CD4-positive, alpha-beta T cell treated with Interleukin-10 for 1 hour (primary cell): ENCODE results near the gene LSM3.

Experiments used
- DNase-seq: peaks from one replicate; pipeline ENCODE4 v3.0.0-alpha.2; 2020

Gene LSM3

DNA sequence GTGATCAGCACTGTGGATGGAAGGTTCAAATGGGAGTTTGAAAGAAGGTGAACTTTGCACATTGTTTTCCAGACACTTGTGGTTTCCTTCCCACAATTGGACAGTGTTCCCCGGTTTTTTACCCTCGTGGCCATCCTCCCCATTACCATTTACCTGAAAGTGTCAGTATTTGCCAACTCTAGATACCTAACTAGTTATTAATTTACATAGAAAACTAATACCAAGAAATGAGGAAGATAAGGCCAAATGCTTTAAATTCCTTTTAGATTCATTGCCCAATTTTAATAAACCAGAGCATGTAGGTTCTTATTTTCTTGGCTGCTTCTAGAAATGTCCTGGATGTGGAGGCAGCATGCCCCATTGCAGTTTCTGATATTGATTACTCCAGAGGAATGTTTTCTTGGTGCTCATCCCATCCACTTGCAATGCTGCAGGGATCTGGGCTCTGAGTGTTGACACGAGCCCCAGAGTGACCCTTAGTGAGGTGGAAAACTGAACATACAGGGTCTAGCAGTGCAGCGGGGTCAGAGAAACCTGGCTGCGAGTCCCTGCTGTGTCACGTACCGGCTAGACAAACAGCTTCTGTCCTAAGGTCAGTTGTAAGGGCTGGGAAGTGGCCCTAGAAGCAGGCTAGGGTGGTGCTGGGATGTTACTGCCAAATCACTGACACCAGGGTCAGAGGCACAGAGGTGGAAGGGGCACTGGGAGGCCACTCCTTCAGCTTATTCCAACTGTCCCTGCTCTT lies 23.5 kb downstream of the LSM3 start:
- no peak for DNase-seq

DNA sequence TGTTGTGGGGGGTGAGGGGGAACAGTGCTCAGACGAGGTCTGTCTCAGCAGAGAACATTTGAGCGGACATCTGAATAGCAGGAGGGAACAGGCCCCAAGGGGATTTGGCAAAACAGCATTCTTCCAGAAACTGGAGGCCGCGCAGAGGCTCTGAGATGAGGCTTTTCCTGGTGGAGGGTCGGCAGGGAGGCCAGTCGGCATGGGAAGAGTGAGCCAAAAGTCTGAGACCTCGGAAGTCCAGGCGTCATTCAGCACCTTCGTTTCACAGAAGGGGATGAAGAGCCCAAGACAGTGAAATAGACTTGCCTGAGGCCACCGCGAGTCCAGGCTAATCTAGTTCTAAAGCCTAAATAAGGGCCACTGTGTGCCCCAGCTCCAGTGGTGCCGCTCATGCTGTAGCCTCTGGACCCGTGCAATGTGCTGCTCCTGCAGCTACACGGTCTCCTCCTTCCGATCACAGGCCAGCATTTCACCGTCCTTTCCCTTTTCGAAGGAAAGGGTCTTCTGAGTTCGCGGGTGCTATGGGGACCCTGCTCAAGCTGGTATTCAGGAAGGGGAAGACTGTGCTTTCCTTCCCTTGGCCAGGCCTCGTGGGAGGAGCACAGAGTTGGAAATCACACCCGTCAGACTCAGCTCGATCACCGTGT lies 24.4 kb downstream of the LSM3 start:
- DNase-seq, result no peak

DNA sequence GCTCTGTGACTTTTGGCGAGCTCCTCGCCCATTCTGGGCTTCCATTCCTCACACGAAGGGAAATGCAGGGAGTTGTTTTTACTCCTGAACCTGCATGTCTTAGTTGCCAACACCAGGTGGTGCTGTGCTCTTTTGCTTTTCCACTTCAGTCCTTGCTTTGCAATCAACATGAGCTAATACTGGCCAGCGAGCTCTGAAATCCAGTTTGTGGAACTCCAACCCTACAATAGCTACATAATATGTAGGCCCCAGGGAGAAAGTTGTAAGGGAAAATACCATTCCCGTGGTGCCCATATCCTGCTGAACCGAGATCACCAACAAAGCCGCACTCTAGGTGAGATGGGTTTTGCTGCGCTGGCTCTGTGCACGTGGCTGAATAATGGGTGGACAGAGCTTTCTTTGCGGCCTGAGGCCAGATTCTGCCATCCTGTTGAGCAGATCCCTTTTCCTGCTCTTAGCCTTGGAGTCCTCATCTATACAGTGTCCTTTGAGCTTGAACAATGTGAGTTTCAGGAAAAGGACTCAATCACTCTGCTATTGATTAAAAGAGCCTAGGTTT lies 25.0 kb downstream of the LSM3 start:
- peak; percentile 52 for DNase-seq

DNA sequence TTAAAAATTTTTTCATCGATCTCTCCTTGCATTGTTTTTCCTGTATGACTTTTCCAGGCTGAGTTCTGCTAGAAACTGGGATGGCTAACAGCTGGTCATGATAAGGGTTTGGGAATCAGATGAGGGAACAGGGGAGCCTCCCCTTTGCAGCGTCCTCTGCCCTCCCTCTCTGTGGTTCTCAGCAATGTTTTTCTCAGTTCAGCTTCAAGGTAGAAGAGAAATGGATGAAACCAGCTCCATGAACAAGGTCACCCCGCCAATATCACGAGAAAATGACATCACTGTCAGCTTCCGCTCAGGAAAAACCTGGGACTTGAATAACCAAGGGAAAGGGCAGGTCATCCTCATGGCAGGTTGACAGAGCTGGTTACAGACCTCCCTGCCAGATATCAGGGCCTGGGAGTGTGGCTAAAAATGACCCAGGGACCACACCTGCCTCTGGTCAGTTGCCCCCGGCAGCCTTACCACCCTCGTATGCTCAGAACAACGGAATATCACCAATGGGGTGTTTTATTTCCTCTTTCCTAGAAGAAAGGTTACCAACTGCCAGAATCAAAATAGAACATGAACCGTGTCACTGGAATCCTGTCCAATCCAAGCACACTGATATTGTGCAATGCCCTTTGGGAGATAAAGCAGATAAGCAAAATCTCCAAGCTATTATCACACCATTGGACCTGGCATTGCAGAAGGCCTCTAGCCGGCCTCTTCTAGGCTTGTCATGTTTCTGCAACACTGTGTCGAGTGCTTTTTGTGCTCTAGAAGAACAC lies 26.1 kb downstream of the LSM3 start:
- DNase-seq, result no peak

DNA sequence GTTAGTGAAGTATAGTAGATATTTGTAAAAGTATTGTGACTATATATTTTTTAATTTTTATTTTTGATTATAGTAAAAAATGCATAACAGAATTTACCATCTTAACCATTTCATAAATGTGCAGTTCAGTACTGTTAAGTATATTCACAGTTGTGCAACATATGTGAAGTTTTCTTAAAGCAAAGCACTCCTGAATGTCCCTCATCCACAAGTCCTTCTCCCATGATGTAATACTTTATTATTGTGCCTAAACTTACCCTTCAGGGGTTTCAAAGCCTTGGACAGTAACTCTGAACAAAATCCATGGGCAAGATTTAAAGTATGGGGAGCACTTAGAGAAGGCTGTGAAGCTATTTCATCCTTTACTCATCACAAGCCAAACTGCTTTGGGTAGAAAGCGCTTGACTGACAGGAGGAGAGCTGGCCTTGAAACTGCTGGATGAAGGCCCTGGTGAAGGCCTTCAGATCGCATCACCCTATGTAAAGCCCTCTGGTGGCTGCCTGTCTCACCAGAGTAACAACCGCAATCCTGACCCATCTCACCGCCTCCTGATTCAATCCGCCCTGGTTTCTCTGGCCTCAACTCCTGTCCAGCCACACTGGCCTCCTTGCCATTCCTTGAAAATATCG lies 28.0 kb downstream of the LSM3 start:
- no peak for DNase-seq

DNA sequence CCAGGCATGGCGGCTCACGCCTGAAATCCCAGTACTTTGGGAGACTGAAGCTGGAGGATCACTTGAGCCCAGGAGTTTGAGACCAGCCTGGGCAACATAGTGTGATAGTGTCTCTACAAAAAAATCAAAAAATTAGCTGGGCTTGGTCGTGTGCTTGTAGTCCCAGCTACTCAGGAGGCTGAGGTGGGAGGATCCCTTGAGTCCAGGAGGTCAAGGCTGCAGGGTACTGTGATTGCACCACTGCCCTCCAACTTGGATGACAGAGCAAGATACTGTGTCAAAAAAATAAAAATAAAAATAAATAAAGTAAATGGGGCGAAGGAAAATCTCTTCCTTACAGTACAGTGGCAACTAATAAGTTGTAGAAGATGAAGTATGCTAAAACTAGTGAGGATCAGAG lies 29.6 kb downstream of the LSM3 start:
- DNase-seq, result no peak

DNA sequence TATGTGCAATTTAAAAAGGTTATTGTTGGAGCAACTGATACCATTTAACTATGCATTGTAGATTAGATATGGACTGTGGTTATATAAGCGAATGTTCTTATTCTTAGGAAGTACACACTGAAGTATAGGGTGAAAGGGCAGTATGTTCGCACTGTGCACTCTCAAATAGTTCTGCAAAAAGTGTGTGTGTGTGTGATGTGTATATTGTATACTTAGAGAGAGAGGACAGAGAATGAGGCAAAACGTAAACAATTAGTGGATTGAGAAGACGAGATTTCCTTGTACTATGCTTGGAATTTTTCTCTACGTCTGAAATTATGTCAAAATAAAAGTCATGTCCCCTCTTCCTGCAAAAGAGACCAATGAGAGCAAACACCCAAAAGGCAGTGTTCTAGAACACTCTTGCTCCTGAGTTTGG lies 30.4 kb downstream of the LSM3 start:
- no peak for DNase-seq

DNA sequence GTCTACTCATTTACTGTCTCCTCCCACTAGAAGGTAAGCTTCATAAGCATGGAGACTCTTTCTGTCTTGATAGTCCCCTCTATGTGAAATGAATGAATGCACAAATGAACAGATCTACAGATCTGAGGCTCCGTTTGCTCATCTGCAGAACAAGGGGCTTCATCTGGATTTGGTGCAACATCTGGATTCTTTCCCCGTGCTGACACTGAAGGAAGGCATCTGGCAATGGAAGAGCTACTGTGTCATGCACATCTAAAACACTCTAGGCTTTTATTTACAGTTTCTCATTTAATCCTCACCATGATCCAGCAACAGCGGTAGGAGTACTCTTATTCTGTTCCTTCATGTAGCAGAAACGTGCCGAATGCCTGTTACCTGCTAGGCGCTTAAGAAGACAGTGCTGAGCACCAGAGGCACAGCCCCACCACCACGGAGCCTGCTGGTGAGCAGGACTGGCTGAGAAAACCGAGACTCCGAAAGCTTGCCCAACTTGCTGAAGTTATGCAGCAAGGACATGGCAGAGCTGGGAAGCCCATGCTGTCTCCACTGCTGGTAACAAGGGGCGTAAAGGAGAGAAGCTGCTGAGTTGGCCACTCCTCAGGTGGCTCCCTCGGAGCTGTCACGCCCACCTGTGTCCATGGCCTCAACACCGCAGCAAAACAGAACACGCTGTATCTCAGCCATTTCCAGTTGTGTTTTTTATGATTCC lies 31.1 kb downstream of the LSM3 start:
- no peak for DNase-seq

DNA sequence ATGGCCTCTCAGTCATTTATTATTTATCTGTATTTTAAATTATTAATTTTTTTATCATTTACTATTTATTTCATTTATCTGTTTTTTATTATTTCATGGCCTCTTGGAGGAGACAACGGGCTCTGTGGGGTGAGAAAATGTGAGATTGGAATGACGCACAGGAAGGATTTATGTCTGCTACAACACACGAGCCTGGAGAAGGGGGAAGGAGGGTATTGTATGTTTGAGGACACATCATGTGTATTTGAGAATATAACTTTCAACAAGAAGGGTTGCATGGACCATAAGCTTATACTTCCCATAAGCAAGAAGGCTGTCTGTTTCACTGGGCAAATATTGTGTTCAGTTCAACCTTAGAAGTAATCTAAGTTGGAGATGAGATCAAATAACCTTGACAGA lies 31.7 kb downstream of the LSM3 start:
- DNase-seq, result no peak

DNA sequence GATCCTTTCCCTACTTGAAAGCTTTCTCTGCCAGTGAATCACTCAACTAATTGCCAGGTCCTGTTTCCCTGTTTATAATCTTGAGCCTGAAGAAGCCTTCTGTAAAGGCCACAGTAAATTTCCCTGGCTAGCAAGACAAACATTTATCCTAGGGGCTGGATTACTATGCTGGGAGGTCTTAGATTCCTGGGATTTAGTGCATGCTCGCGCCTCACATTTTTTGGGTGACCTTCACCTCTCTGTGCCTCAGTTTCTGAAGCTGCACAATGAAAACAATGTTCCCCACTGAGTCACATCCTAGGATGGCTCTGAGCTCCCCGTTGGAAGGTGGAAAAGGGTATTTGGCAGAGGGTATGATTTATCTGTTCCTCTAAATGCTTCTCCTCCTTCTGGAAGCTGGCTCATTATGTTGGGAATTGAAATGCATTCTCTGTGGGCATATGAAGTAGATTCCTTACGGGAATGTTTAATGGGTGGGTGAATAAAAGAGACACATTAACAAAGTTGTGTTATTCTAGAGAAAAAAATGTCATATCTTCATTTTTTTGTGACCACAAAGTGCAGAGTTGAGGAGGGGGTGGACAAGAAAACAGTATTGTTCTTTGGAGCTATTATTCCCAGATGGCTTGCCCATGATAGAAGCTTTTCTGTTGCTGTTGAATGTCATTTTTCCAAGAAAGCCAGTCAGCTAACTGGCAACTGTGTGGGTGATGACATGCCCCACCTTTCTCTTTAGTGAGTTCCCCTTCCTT lies 32.4 kb downstream of the LSM3 start:
- no peak for DNase-seq

DNA sequence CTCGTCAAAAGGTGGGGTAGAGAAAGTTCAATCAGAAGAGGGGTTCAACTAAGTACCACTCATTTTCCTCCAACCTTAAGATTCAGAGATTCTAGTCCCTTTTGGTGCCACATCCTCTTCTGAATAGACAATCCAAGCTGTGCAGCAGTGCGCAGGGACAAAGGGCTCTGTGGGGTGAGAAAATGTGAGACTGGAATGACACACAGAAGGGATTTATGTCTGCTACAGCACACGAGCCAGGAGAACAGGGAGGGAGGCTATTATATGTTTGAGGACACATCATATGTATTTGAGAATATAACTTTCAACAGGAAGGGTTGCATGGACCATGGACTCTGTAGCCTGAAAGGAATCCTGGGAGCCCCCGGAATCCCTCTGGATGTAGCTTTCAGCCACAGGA lies 33.0 kb downstream of the LSM3 start:
- DNase-seq, result no peak

DNA sequence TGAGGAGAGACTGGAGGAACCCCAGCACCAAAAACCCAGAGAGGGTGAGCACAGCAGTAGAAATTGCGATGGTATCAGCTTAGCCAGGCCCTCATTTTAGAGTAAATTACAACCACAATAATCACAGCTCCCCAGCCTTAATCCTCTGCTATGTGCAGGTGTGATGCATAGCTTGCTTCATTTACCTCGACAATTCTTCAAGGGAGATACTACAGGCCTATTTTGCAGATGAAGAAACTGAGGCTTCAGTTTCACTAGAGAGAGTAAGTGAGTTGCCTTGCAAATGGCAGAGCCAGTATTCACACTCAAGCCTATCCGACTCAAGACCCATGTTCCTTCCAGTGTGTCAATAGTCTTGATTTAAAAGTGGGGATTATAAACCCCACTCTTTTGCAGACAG lies 33.4 kb downstream of the LSM3 start:
- no peak for DNase-seq

DNA sequence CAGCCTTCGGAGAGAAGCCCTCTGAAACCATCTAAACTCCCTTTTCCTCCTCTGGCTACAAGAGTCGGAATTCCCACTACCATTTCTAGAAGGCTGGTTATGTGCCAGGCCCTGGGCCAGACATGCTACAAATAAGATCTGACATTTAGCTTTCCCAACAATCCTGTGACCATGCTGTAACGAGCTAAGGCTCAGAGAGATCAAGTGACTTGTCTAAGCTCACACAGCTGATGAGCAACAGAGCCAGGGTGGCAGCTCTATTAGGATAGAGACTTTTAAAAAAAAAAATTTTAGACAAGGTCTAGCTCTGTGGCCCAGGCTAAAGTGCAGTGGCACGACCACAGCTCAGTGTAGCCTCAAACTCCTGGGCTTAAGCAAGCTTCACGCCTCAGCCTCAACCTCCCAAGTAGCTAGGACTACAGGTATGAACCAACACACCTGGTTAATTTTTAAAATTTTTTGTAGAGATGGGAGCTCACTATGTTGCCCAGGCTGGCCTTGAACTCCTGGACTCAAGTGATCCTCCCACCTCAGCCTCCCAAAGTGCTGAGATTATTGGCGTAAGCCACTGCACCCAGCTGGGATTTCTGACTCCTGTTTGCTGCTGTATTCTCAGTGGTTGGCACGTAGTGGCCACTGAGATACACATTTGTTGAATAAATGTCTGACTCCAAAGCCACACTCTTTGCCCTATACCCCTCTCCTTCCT lies 34.6 kb downstream of the LSM3 start:
- no peak for DNase-seq

DNA sequence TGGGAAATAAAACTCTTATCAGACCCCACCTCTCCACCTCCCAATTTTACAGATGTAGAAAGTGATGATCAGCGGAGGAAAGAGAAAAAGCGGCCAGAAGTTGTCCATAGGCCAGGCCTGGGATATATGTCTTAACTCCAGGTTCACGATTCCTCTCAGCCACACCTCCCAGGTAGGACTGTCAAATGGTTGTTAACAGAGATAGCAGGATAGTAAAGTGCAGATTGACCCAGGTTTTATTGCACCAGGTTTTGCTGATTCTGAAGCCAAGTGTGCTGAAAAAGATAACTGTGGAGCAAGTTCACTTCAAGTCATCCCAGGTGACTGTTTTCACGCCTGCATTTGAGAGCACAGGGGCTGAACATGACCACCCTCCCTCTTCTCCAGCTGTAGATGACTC lies 36.1 kb downstream of the LSM3 start:
- DNase-seq, result no peak

DNA sequence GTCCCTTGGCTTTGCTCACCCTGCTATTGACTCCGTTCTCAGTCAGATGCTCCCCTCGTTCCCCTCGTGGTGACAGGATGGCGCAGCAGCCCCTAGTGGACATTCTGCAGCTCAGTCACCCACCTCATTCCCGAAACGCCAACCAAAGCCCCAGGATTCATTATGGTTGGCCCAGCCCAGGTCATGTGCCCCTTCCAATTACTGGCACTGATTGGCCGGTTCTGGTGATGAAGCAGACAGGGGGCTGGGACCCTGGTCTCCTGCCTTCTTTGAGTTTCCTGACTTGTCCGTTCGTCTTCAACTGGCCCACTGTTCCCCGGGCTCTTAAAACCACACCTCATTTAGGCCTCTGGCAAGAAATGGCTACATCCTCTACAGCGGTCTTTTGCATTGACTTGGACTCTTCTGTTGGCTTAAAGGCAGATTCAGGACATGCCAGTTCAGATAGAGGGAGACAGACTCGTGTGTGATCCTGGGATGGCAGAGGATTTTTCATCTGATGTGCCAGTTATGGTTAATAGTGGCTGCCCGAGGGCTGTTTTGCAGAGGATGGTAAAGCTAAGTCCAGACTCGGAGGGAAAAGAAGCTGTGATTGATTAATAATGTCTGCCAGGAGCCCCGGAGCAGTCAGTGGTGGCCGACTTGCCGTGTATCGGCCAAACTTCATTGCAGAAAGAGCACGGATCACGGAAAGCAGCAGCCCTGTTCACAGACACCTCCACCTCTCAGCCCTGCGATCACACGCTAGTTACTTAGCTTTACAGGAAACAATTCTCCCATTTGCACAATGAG lies 37.8 kb downstream of the LSM3 start:
- DNase-seq, result peak; percentile 33

DNA sequence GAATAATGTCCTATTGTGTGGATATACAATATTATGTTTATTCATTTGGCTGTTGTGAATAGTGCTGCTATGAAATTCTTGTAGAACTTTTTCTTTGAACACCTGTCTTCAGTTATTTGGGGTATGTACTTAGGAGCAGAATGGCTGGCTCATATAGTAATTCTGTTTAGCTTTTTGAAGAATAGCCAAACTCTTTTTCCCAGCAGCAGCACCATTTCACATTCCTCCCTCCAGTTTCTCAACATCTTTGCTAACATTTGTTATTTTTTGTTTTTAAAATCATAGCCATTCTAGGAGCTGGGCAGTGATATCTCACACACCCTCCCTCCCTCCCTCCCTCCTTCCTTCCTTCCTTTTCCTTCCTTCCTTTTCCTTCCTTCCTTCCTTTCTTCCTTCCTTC lies 39.7 kb downstream of the LSM3 start:
- DNase-seq, result no peak

DNA sequence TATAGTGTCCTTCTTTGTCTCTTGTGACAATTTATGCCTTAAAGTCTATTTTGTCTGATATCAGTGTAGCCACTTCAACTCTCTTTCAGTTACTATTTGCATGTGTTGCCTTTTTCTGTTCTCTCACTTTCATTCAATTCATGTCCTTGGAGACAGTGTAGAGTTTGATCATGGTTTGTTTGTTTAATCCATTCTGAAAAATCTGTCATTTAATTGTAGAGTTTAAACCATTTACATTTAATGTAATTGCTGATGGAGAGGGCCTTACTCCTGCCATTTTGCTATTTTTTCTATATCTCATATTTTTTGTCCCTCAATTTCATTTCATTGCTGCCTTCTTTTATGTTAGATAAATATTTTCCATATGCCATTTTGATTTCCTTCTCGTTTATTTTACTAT lies 42.3 kb downstream of the LSM3 start:
- no peak for DNase-seq

DNA sequence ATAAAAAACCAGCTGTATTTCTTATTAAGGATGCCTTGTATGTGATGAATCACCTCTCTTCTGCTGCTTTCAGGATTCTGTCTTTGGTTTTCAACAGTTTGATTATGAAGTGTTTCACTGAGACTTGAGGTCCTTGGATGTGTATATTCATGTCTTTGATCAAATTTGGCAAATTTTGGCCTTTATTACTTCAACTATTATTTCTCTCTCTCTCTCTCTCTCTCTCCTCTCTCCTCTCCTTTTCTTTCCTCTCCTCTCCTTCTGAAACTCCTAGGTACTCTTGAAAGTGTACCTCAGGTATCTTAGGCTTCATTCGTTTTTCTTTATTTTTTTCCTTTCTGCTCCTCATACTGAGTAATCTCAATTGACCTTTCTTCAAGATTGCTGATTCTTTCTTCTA lies 43.3 kb downstream of the LSM3 start:
- no peak for DNase-seq

DNA sequence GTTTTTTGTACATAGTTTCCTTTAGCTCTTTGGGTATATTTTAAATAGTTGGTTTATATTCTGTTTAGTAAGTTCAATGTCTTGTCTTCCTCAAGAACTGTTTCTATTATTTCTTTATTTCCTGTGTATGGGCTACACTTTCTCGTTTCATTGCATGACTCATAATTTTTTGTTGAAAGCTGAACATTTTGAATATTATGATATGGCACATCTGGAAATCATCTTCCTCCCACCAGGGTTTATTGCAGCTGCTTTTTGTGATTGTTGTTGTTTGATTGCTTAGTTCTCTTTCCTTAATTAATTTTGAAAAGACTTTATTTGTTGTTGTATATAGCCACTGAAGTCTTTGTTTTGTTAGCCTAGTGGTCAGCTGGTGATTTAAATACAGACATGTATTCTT lies 43.8 kb downstream of the LSM3 start:
- no peak for DNase-seq

DNA sequence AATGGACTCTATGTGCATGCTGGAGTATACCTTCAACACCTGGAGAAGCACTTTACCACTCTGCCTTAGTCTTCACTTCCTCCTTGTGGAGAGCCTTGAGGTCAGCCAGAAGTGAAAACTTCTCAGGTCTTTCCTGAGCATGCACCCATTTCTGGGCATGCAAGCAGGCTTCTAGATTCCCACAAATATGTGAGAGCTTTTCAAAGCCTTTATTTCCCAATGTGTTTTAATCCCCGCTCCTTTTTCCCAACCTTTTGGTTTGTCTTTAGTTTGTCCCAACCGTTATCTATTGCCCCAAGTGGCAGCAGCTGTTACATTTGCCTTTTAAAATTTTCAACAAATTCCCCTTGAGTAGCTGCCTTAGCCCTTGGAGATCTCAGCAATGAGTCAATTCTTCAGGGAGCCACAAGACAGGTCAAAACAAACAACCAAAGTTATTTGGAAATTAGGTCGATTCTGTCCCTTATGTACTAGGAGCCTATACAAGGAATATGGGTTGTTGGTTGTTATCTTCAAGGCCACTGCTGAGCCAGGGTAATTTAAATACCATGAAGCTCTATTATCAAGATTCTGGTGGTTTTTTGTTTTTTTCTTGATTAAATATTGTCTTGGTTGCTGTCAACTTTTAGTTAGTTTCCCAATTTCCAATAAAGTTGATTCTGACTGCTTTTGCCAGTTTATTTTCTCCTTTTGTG lies 44.4 kb downstream of the LSM3 start:
- no peak for DNase-seq
